Peyer's patch (tissue), 4 donors: ENCODE data around the gene PTPRB.

Source experiments
- POLR2A ChIP-seq, 2 donors: fragments of 450-650 bp; IDR thresholded peaks; one replicate each; pipeline ENCODE4 v1.5.1; 2017; ENCODE audit warnings: antibody characterized with exemption in 2 of 2, mild to moderate bottlenecking in 2 of 2, moderate library complexity in 2 of 2
- TF ChIP-seq, protein P1 (sequence below), 6 experiments: fragments of 450-650 bp in 4 of 6; fragments of 200-600 bp in 2 of 6; sonication (generic) in 1 of 6; IDR thresholded peaks; one replicate each; pipeline ENCODE4 v1.5.1; 2017 to 2019; ENCODE audit warnings: antibody characterized with exemption in 6 of 6, mild to moderate bottlenecking in 3 of 6, moderate library complexity in 1 of 6

DNA sequence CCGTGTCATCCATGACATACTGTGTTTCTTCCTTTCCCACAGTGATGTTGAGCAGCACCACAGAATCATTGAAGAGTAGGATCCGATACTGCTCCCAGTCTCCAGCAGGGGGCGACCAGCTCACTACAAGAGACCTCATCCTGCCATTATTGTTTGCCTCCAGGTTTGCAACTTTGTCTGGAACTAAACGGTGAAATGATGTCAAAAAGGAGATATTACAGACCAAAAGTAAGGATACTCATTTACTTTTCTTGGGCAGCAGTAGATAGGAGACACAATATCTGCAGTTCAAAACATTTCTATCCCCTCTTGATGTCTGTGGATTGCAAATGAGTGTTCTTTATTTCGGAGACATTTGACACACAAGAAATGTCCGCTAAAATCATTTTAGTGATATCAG lies 47.2 kb downstream of the PTPRB start:
- TF ChIP-seq, protein P1, sequence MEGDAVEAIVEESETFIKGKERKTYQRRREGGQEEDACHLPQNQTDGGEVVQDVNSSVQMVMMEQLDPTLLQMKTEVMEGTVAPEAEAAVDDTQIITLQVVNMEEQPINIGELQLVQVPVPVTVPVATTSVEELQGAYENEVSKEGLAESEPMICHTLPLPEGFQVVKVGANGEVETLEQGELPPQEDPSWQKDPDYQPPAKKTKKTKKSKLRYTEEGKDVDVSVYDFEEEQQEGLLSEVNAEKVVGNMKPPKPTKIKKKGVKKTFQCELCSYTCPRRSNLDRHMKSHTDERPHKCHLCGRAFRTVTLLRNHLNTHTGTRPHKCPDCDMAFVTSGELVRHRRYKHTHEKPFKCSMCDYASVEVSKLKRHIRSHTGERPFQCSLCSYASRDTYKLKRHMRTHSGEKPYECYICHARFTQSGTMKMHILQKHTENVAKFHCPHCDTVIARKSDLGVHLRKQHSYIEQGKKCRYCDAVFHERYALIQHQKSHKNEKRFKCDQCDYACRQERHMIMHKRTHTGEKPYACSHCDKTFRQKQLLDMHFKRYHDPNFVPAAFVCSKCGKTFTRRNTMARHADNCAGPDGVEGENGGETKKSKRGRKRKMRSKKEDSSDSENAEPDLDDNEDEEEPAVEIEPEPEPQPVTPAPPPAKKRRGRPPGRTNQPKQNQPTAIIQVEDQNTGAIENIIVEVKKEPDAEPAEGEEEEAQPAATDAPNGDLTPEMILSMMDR (IDR thresholded peaks at IDR 0.05) = peak in 5 of 6 experiments; percentile 14 to 86 (median 77)
- no peak for TF ChIP-seq POLR2A (IDR thresholded peaks at IDR 0.05)
